DMS79 (cell line): ENCODE measurements around the gene LINGO4.

Experiments used
- DNase-seq: peaks from one replicate; lab custom pipeline; 2025; lab: John Stamatoyannopoulos, UW

The LINGO4 gene

DNA sequence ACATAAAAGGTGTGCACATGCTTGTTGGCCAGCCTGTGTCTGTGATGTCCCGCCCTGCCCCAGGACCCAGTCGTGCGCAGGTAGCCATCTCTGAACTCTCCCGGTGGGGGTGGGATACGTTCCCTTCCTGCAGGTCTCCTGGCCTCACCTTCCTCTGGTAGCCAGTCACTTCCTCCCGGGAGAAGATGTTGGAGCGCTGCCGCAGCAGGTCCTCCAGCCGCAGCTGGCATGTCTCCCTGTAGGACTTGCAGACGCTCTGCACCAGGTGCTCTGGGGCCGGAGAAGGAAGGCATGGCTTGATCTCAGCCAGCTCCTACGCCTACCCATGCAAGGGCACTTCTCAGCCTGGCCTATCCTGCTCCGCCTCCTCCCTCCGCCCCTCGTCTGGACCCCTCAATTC is 9.2 kb upstream of the LINGO4 start:
- no peak for DNase-seq

DNA sequence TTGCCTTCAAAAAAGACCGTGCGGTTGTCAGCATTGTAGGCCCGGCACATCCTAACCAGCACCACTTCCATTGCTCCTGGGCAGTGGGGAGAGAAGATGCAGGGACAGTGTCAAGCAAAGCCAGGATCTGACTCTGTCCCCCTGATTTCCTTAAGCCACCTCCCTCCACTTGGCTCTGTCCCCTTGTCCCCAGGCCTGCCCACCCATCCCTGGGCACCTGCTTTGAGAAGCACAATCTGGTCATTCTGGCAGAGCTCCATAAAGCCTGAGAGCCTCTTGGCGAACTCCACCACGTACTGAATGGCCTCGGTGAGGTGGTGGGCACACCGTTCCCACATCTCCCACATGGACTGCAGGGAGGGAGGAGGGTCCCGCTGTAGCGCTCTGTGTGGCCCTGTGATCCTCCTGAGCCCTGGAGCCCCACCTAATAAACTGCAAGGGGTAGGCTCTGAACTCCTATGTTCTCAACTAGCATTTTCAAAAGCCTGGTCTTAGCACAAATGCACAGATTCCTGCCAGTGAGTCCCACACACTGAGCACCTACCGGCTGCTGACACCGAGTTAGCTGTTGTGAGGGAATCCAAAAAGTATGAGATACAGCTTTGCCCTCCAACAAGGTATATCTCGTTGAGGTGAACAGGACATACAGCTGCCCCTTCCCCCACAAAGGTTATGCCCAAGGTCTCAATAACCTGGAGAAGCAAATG is 8.2 kb upstream of the LINGO4 start:
- no peak for DNase-seq

DNA sequence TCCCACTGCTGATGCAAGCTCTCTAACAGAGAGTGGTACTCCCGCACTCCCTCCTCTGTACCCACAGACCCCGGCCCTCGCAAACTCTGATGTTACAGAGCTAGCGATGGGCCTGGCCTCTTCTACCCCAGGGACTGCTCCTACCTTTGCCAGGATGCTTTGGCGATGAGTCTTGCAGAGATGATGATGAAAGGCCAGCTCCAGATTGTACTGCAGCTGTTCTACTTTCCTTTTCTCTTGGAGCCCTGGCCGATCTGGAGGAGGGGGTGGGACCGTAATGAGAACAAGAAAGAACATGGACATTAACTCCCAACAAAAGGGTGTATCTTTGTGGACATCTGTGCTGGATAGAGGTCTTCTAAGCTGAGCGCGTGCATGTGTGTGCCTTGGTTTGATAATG is 6.0 kb upstream of the LINGO4 start:
- no peak for DNase-seq

GRCh38 chr1:151809985-151810556 is 4.9 kb upstream of the LINGO4 start:
- no peak for DNase-seq

- DNase-seq = no peak
These were observed 4.2 kb upstream of the LINGO4 start for GRCh38 chr1:151809290-151809984.

DNA sequence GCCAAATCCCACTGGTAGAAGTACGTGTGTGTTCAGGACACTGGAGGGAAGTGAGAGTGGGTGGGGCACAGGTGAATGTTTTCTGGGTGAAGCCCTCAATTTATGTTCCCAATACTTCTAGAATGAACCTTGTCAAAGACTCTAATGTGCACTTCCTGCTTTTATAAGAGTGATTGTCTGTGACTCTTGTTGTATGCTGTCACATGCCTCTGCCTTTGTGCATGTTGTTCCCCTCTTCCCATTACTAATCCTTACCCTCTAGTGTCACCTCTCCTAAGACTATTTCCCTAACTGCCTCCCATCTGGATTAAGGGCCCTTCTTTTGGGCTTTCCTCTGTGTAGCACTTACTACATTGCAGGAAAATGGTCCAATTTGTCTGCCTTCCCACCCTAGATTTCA is 2.5 kb upstream of the LINGO4 start:
- DNase-seq = no peak

- no peak for DNase-seq
These were observed 1.9 kb upstream of the LINGO4 start for GRCh38 chr1:151807131-151807530.

GRCh38 chr1:151806170-151806569 is 951 bp upstream of the LINGO4 start:
- DNase-seq = no peak

DNA sequence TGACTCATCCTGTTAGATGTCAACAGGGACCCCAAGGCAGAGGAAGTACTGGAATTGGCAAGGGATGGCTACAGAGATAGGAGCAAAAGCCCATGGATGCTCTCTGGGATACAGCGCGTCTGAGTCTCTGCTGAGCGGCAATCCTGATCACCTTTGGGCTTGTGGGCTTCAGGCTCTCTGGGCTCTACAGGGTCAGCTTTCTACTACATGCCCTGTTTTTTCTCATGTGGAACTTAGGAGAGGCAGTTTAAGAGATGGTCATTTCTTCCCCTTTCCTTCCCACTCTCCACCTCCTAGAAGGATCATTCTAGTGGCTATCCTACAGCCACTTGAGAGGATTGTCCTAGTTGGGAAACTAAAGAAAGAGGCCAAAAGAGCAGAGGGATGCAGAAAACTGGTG is 1.3 kb downstream of the LINGO4 start:
- no peak for DNase-seq

DNA sequence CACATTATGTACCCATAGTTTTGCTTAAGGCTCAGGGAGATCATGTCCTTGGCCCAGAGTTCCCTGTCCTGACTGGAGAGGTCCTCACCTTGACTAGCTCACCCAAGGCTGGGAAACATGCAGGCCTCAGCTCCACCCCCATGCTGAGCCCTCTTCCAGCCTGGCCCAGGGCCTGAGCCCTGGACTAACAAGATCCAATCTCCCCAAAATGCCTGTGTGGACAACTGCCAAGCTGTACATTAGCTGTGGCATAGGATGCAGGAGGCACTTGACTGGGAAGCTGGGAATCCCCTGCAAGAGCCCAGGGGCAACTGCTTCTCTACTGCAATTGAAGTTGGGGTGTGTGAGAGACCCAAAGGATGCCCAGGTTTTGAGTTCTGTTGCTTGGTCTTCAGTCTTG is 2.1 kb downstream of the LINGO4 start:
- no peak for DNase-seq

DNA sequence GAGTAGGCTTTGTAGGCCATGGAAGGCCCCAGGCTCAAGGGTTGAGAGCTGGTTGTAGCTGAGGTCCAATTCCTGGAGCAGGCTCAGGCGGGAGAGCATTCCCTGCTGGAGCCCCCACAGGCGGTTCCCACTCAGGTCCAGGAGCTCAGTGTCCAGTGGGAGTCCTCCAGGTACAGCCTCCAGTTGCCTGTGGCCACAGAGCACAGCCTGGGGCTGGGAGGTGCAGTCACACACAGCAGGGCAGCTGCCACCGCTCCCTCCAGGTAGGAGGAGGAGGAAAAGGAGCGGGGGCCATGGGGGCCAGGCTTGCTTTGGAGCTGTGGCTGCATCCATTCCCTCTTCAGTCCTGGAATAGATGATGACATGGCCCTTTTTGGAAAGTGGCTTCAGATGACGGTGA is 2.8 kb downstream of the LINGO4 start:
- no peak for DNase-seq

- no peak for DNase-seq
These were observed 3.4 kb downstream of the LINGO4 start for GRCh38 chr1:151801846-151802245.

- no peak for DNase-seq
These were observed 3.9 kb downstream of the LINGO4 start for GRCh38 chr1:151801310-151801820.

DNA sequence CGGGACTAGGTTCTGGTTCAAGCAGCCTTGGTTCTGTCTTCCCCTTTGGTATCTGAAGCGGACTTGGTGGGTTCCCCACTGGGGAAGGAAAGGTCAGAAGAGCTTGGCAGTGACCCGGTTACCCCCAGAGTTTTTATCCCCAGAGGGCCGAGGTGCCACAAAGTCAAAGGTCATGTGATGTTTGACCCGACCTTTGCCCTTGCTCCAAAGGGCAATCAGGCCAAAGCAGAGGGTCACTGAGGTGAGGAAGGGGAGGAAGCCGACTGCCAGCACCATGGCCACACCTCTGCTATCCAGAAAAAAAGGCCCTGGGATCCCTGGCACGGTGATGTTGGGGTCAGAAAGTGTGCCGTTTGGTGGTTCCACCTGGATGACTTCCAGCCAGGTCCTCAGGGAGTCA is 4.4 kb downstream of the LINGO4 start:
- no peak for DNase-seq

DNA sequence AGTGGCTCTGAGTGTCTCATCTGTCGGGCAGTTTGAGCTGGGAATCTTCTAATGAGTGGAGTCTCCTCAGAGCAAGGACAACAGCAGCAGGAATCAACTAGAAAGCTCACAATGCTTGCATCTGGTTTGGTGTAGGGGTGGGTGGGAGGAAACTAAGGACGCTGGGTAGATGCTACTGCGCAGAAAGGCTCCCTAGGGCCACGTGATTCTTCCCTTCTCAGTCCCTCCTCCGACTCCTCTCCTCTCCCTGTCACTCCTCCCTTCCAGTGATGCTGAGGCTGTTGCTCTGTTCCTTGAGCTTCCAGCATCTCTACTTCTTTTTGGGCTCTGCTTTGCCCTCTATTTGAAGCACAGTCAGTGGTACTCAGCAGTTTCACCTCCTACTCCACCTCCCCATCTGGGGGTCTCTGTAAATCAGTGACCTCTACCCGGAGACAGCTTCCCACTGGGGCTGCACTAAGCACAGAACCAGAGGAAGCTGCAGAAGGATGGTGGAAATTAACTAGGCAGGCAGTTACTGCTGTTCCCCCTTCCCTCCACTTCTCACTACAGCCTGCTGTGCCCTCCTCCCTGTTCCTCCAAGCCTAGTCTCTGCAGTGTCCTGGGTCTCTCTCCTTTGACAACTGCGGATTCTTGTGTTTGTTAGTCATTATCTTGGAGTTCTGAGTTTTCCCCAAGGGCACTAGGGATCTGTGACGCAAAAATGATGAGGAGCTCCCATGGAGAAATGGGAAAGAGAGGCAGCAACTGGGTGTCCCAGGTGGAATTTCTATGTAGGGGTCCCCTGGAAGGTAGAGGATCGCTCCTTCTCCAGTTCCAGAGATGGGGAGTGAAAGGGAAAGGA is 5.8 kb downstream of the LINGO4 start:
- no peak for DNase-seq

- no peak for DNase-seq
These were observed 6.6 kb downstream of the LINGO4 start for GRCh38 chr1:151798571-151798970.

DNA sequence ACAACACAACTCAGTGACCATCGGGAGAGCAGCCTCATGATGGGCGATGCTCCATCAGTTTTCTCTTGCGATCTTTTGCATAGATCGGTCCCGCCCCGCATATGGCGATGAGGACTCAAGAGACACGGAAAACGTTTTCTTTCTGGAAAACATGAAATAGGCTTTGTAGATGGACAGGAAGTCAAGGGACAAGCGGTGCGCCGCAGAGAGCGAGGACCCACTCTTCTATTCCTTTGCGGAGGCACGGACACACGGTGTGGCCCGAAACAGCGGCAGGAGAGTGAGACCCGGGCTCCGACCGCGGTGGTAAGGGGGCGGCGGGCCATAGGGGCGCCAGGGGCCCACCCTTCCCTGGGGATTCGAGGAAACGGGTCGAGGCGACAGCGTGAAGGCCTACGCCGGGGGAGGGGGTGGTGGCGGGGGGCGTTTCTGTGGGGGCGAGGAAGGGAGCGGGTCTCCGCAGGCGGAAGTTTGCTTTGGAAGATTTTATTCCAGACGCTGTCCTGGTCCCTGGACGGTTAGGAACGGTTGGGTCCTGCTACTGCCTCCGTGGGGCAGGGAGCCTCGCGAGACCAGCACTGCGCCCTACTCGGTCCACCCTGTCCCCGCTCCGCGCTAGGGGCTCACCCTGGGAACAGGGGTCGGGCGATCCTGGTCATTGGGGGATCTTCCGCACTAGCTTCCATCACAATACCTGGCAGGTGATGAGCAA is 14.1 kb downstream of the LINGO4 start:
- DNase-seq = no peak

- peak; percentile 99 for DNase-seq
These were observed 14.9 kb downstream of the LINGO4 start, which contains the start of gene TDRKH for GRCh38 chr1:151790071-151790939. TSS of gene TDRKH (minus strand) at chr1:151790500. CDS start at chr1:151783022, 7,478 bp downstream.

- no peak for DNase-seq
These were observed 17.5 kb downstream of the LINGO4 start for GRCh38 chr1:151787689-151788088.

DNA sequence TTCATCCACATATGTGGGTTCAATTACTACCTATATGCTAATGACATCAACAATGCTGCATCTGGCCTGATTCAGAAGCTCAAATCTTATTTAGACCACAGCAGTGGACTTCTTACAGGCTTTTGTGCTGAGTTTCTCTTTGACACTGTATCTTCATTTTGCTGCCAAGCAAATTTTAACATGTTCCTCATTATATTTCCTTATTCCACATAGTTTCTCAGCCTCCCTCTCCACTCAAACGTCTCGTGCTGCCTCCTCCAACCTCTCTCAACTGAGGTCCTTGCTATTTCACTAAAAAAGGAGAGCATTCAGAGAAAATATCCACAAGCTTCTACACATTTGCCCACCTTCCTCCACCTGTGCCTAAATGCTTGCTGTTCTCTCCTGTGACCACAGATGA is 21.4 kb downstream of the LINGO4 start:
- no peak for DNase-seq

DNA sequence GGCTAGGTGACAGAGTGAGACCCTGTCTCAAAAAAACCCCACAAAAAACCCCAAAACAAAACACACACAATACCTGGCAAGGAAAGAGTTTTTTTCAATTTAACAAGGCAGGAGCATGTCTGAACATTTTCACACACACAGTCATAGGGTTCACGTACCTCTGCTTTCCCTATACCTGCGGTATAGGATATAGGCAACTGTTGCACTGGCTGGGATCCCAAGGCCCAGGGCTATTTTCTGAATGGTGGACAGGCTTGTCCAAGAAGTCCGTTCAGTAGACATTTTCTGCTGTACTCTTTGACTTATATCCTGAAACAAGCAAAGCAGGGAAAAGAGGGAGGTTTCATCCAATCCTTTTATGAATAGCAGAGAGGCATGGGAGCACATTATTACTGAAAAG is 22.5 kb downstream of the LINGO4 start:
- no peak for DNase-seq
